ENCODE data around the gene ZNF382.
"Not testable (repeated sequence)": the region's sequence is repeated elsewhere in the genome, so short reads cannot be mapped to it uniquely, and the experiment has no call there.

ZNF382 gene

DNA sequence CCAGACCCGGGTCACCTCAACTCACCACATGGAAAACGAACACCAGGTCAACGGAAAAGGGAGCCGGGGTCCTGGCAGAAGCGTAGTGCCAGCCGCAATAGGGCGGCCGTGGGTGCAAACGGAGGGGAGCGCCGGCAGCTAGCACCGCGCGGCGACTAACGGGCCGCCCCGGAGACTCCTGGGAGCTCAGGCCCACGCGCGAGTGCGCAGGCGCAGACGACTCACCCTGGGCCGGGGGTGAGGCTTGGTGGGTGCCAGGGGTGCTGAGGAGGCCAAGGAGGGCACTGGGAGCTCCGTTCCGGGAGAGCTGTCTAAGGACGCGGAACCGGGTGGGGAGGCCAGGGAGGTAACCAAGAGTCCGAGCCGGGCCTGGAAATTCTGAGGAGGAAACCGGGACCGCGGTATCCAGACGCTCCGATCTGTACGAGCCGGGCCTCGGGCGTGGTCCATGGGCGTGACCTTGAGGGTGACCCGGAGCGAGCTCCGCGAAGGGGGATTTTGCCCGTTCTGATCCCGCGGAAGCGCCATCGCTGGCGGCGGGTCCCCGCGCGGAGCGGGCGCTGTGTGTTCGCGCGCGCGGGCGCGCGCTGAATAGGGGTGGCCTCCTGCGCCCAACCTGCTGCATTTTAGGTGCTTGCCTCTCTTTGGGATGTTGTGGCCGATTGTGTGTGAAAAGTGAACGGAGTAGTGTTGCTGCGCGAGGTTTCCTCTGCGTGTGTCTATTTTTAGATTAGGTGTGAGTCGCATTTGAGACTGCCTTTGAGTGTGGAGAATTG lies at the start of gene ZNF382:
ZNF382 (plus strand) TSS at position 213 of the 776 bp plus-strand sequence. CDS start 4,602 bp downstream, outside the sequence.
- DNase-seq: peak in 56 of 58 donors; percentile 12 to 84 (median 68)

DNA sequence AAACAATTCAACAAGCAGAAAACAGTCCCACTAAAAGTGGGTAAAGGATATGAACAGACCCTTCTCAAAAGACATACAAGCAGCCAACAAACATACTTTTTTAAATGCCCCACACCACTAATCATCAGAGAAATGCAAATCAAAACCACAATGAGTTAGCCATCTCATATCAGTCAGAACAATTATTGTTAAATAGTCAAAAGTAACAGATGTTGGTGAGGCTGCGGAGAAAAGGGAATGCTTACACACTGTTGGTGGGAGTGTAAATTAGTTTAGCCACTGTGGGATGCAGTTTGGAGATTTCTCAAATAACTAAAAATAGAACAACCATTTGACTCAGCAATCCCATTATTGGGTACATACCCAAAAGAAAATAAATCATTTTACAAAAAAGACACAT lies 40.7 kb upstream of the ZNF382 start:
- DNase-seq: no peak

- DNase-seq: no peak
These were observed 32.5 kb upstream of the ZNF382 start for GRCh38 chr19:36572593-36573019.

GRCh38 chr19:36573020-36573894 lies 31.9 kb upstream of the ZNF382 start, which contains the start of gene ZNF529:
ZNF529 (minus strand) TSS chr19:36573292; CDS start chr19:36572346, 946 bp downstream.
- peak; percentile 56 to 94 (median 81) for DNase-seq

DNA sequence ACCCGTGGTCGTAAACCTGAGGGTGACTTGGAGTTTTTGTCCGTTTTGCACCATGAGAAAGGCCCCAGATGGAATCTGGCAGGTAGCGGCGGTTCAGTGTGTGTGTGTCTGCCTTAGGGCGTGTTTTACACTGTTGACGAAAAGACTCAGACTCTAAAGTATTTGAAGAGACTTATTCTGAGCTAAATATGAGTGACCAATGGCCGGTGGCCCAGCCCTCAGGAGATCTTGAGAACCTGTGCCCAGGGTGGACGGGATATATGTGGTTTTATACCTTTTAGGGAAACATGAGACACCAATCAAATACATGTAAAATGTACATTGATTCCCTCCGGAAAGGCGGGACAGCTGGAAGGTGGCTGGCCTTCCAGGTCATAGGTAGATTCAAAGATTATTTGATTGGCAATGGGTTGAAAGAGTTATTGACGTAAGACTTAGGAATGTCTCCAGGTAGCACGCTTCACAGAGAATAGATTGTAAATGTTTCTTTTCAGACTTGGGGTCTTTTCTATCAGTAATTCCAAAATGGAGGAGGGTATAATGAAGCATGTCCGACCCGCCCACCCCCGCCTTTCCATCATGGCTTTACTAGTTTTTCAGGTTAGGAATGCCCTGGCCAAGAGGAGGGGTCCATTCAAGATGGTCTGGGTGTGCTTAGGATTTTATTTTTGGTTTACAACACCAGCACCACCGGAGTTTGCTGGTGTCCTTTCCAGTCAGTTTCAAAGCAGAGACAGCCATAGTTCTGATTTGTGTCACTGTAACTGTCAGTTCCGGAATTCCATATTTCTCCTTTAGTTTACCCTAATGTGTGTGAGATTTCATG lies 31.0 kb upstream of the ZNF382 start:
- DNase-seq: peak in 6 of 58 donors; percentile 8 to 24 (median 10)

GRCh38 chr19:36574741-36575140 lies 30.4 kb upstream of the ZNF382 start:
- DNase-seq: no peak

DNA sequence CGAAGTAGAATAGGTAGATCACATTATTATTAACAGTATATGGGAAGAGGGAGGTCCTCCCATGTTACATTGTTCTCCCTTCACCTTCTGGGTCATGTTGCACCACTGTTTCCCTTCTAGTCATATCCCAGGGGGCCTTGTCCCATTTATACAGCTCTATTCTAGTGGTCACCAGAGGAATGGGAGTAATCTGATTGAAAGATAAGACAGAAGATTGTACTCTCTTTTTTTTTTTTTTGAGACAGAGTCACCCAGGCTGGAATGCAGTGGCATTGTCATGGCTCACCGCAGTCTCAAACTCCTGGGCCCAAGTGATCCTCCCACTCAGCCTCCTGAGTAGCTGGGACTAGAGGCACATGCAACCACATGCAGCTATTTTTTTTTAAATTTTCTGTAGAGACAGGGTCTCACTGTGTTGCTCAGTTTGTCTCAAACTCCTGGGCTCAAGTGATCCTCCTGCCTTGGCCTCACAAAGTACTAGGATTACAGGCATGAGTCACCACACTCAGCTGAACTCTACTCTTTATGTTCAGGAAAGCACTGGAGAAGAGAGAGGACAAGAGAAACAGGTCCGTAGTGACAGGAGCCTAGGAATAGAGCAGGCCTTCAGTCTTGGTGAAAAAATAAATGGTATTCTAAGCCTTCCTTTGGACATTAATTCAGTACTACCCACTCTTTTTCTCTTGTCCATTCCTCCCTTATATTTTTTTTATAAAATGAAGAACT lies 27.7 kb upstream of the ZNF382 start:
- no peak for DNase-seq

DNA sequence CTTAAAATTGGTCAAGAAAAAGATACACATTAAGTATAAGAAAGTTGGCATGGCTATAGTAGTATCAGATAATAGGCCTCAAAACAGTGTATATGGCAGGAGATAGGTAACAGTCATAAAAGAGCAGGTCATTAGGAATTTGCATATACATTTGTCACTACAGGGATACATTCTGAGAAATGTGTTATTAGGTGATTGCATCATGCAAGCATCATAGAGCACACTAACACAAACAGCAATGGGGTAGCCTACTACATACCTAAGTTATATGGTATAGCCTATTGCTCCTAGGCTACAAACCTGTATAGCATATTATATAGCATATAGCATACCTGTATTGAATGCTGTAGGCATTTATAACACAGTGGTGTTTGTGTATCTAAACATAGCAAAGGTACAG lies 25.9 kb upstream of the ZNF382 start:
- no peak for DNase-seq

DNA sequence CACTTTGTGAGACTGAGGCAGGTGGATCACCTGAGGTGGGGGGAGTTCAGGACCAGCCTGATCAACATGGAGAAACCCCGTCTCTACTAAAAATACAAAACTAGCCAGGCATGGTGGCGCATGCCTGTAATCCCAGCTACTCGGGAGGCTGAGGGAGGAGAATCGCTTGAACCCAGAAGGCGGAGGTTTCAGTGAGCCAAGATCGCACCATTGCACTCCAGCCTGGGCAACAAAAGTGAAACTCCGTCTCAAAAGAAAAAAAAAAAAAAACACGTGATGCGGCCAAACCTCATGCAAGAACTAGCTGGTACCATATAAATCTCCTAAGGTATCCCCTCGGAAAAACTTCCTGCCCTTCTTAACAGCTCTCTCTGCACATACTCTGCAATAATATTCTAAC lies 2.4 kb upstream of the ZNF382 start:
- DNase-seq: not testable (repeated sequence)

GRCh38 chr19:36604656-36605100 lies 435 bp upstream of the ZNF382 start:
- peak in 55 of 58 donors; percentile 22 to 82 (median 64) for DNase-seq

DNA sequence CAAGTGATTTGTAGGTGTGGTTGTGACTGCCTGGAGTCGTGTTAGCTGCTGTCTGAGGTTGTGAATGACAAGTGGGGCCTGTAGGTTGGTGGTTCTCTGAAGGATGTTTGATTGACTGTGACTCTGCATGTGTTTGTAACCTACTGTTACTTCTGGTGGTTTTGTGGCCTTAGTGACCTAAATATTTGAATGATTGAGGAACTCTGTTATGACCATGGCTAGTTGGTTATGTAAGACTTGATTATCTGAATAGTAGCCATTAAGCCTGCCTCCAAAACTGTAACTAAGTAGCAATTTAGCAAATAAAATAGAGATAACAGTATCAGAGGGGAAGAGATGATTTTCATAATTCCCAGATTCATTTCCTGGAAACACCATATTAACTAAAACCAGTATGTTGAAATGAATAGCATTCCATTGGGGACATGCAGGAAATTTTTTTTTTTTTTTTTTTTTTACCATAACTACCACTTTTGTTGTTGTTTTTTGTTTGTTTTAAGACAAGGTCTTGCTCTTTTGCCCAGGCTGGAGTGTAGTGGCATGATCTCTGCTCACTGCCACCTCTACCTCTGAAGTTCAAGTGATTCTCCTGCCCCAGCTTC lies 865 bp downstream of the ZNF382 start:
- DNase-seq: no peak

- DNase-seq: no peak
These were observed 21.9 kb downstream of the ZNF382 start for GRCh38 chr19:36627057-36627456.

- DNase-seq: no peak
These were observed 30.2 kb downstream of the ZNF382 start for GRCh38 chr19:36635342-36635741.

- DNase-seq: no peak
These were observed 33.9 kb downstream of the ZNF382 start for GRCh38 chr19:36638862-36639510.

GRCh38 chr19:36646746-36647145 lies 41.6 kb downstream of the ZNF382 start:
- no peak for DNase-seq

GRCh38 chr19:36652958-36653357 lies 47.8 kb downstream of the ZNF382 start:
- no peak for DNase-seq

- DNase-seq: no peak
These were observed 60.7 kb downstream of the ZNF382 start for GRCh38 chr19:36665832-36666231.

DNA sequence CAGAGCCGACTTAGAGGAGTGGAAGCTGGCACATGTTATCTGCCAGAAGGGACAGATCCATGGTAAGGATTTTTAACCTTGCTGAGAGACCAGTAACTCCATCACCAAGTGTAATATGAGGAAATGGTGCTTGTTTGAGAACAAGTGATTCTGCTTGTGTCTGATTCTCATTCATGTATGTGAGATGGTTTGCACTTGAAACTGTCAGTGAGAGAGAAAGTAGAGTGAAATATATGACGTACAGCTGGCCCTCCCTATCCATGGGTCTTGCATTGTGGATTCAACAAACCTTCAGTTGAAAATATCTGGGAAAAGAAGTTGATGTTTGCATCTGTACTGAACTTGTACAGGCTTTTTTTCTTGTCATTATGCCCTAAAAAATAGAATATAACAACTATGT lies 63.5 kb downstream of the ZNF382 start:
- DNase-seq: no peak

DNA sequence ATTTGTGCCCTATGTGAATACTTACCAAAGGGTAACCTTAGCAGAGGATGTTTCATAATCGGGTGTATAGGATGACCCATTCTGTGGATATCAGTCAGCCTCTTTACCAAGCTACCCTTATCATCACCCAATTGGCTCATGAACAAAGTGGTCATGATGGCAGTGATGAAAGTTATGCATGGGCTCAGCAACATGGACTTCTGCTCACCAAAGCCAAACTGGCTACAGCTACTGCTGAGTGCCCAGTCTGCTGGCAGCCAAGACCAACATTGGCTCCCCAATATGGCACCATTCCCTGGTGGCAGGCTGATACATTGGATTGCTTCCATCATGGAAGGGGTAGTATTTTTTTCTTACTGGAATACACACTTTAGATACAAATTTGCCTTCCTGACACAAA lies 67.3 kb downstream of the ZNF382 start:
- DNase-seq: no peak

Measured in anterior cingulate cortex (tissue), 58 donors.